HG02759 (cell line): ENCODE data around the gene CMTM3.
"Not testable (repeated sequence)": the region's sequence is repeated elsewhere in the genome, so short reads cannot be mapped to it uniquely, and the experiment has no call there.

Experiments used
- ATAC-seq: cut with Tn5 transposase; IDR thresholded peaks from one replicate; pipeline ENCODE4 v1.9.1; 2021; ENCODE audit warnings: mild to moderate bottlenecking, moderate library complexity; ENCODE audit not compliant: unreplicated experiment

The CMTM3 gene

DNA sequence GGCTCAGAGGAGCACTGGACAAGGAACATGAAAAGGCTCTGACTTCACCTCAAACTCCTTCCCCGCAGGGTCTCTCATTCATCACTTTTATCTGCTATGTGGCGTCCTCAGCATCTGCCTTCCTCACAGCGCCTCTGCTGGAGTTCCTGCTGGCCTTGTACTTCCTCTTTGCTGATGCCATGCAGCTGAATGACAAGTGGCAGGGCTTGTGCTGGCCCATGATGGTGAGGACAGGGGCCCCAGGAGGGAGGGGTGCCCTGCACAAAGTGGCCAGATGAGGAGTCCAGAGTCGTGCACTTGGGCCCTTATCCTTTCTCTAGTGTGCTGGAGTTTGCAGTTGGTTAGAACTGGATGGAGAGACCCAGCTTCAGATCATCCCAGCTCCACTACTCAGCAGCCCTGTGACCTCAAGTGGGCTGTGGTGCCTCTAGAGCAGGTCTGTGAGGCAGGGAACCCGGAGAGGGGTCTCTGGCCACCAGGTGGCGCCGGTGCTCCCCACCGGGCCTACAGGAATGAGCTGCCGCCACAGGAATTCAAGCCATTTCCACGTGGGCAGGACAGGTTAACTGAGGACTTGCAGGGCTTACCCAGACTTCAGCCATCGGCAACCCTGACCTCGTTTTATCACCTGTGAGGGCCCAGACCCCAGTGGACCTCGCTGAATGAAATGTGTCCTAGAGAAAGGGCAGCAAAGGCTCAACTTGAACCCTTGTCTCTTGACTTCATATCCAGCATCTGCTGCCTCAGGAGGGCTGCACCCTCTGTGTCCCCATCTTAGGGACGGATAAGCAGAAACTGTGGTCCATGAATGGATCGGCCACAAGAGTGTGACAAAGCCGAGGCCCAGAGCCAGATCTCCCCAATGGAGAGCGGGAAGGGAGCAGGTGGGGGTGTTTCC is 4.0 kb downstream of the CMTM3 start:
- peak; percentile 32 for ATAC-seq

GRCh38 chr16:66609139-66609510 is 4.6 kb downstream of the CMTM3 start:
- no peak for ATAC-seq

GRCh38 chr16:66610111-66610820 is 5.8 kb downstream of the CMTM3 start:
- no peak for ATAC-seq

- not testable (repeated sequence) for ATAC-seq
Measured at GRCh38 chr16:66611911-66612310, 7.4 kb downstream of the CMTM3 start.

GRCh38 chr16:66612422-66612821 is 7.9 kb downstream of the CMTM3 start:
- ATAC-seq: no peak

DNA sequence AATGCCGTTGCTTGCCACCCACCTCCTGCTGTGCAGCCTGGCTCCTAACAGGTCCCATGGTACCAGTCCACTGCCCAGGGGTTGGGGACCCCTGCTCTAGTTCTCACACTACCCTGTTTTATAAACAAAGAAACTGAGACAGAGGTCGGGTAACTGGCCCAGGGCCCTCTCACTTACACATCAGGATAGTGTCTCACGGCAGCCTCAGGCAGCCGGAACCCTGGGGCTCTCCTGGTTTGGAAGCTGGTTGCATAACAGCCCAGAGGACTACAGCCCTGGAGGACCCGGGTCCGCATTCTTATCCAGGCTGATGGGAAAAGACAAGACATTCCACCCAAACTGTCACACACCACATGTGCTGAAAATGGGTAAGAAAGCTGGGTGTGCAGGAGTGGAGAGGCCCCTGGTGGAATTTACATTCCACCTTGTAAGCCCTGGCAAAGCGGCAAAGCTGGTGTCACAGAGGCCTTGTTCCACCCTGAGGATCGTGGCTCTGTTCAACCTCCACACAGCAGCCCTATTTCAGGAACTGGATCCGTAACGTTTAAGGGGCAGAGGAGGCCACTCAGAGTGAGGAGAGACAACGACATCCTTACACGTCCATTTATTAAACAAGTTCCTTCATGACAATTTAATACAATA is 9.8 kb downstream of the CMTM3 start:
- no peak for ATAC-seq

DNA sequence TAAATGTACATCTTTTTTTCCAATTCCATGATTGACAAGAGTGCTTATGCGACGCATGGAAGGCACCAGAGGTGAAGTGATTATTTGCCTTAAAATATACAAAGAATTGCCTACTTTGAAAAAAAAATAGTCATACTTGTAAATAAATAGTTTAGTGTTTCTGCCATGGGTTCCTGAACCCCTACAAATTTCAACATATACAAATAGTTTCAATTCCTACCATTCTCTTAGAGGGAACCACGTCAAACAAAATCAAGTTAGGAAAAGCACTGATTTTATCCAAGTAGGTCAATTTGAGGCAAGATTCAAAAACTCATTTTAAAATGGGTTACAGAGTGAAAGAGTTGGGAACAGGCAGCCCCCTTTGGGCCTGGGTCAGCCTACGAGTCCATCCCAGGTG is 11.7 kb downstream of the CMTM3 start:
- ATAC-seq: no peak

DNA sequence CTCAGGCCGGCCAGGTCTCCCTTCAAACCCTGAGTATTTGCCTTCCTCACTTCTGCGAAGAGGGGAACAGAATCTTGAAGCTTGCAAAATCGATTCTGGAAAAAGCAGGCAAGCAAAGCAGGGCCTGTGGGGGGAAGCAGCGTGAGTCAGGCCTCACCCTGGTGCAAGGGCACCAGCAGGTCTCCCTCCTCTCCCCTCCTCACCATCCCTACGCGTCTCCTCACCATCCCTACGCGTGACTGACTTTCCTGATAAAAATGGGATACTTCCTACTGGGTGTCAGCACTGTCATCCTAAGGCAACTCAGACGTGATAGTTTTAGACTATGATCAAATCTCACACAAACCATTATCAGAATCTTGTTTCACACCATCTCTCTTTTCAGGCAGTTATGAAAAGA is 12.1 kb downstream of the CMTM3 start:
- no peak for ATAC-seq

- ATAC-seq: no peak
Measured at GRCh38 chr16:66617010-66617434, 12.5 kb downstream of the CMTM3 start.

DNA sequence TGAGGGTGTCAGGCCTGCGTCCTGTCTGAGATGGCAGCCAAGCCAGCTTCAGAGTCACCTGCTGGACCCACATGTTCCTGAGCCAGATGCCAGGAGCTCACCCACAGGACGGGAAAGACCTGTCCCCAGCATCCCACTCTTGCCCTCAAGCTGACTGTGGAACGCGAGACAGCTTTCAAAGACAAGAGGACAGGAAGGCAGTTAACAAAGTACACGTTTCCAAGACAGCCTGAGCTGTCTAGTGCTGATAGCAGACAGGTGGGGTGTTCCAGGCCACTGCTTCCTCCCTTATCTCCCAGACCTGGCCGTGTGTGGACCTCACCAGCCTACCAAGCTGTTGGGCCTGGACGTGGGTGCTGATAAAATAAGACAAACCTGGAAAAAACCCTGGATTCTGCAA is 13.2 kb downstream of the CMTM3 start:
- no peak for ATAC-seq

DNA sequence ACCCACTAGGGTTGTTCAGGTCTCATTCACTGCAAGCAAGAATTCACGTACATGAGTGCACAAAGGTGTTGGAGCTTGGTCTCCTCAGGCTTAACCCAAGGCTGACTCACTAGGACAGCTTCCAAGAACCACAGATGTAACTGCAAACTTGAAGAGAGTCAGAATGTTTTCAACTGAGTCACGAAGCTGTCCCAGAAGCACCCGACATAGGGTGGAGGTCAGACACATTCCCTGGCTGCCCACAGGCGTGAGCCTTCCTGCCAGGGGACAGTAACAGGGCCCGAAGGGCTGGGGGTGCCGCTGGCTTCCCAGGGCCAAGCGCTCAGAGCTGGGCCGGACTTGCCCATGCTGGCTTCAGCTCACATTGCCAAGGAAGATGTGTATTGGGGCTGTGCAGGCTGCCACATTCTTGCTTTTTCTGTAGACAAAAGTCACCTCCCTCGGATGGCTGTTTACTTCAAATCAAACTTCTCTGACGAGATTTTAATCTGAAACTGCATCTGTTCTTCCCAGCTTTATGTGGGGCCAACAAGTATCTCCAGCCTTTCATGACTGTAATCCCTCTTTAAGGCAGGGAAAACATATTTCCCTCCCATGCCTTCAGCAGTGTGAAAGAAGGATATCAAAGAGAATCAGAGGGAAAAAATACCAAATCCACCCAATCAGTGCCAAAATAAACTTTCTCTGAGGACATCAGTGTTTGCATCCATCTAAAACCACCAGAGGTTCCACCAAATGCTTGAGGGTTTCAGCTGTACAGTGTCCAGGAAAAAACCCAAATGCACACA is 14.3 kb downstream of the CMTM3 start:
- no peak for ATAC-seq

- no peak for ATAC-seq
Measured at GRCh38 chr16:66619534-66620428, 15.3 kb downstream of the CMTM3 start.

DNA sequence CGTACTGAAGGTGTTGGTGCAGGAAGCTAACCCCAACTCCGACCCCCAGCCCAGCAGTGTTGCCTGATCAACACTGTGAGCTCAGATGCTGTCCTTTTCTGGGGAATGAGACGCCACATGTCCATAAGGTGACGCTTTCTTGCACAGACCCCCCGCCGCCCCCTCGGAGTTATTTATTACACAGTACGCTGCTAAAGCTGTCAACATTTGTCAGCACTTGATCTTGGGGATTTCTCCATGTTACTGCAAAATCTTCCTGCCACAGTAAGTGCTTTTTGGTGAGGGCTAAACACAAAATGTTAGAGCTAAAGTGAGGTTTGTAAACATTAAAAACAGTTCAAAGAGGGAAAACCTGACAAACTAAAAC is 15.9 kb downstream of the CMTM3 start:
- no peak for ATAC-seq

DNA sequence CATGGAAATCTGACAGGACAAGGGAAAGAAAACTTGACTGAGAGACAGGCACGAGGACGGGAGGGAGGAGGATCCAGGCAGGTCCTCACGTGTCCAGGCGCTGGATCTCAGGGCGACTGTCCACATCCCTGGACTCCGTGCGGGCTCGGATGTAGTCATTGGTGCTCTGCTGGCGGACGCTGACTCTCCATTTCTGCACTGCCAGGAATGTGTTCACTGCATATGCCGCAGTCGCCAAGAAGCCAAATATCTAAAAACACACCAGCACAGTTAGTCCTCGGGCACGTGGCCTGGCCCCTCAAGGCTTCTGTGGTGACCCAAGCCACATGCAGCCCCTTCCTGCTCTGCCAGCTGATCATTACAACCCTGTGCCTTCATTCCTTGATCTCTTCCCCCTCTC is 17.5 kb downstream of the CMTM3 start:
- ATAC-seq: no peak

GRCh38 chr16:66622863-66623262 is 18.4 kb downstream of the CMTM3 start:
- ATAC-seq: no peak

- ATAC-seq: no peak
Measured at GRCh38 chr16:66623755-66624154, 19.3 kb downstream of the CMTM3 start.

DNA sequence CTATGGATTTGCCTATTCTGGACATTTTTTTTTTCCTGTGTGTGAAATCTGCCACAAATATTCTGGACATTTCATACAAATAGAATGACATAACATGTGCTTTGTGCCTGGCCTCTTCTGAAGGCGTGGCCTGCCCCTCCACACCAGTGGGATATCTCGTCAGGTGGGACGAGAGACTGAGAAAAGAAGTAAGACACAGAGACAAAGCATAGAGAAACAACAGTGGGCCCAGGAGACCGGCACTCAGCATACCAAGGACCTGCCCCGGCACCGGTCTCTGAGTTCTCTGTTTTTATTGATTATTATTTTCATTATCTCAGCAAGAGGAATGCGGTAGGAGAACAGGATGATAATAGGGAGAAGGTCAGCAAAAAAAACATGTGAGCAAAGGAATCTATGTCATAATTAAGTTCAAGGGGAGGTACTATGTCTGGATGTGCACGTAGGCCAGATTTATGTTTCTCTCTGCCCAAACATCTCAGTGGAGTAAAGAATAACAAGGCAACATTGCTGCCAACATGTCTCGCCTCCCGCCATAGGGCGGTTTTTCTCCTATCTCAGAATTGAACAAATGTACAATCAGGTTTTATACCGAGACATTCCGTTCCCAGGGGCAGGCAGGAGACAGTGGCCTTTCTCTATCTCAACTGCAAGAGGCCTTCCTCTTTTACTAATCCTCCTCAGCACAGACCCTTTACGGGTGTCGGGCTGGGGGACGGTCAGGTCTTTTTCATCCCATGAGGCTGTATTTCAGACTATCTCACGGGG is 23.3 kb downstream of the CMTM3 start:
- ATAC-seq: not testable (repeated sequence)

- ATAC-seq: no peak
Measured at GRCh38 chr16:66629856-66630255, 25.4 kb downstream of the CMTM3 start.

DNA sequence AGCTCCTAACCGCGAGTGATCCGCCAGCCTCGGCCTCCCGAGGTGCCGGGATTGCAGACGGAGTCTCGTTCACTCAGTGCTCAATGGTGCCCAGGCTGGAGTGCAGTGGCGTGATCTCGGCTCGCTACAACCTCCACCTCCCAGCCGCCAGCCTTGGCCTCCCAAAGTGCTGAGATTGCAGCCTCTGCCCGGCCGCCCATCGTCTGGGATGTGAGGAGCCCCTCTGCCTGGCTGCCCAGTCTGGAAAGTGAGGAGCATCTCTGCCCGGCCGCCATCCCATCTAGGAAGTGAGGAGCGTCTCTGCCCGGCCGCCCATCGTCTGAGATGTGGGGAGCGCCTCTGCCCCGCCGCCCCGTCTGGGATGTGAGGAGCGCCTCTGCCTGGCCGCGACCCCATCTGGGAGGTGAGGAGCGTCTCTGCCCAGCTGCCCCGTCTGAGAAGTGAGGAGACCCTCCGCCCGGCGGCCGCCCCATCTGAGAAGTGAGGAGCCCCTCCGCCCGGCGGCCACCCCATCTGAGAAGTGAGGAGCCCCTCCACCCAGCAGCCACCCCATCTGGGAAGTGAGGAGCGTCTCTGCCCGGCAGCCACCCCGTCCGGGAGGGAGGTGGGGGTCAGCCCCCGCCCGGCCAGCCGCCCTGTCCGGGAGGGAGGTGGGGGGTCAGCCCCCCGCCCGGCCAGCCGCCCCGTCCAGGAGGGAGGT is 26.2 kb downstream of the CMTM3 start:
- not testable (repeated sequence) for ATAC-seq
